Suprapubic skin (tissue), 4 donors: ENCODE results near the gene CFAP74. TPM values are rescaled to one million over a fixed set of nuclear protein-coding genes. Genes with fewer than 3 reads are reported as not detected.

Experiments
- DNase-seq, 2 donors: peaks; one replicate each; pipeline ENCODE4 v3.0.0-alpha.2; 2019; ENCODE audit warnings: low spot score in 2 of 2
- H3K27ac ChIP-seq: fragments of 200-600 bp; sonication (generic); one replicate; pipeline ENCODE4 v1.5.1; 2019
- H3K27me3 ChIP-seq: fragments of 200-600 bp; sonication (generic); one replicate; pipeline ENCODE4 v1.5.1; 2019
- H3K36me3 ChIP-seq: fragments of 200-600 bp; sonication (generic); one replicate; pipeline ENCODE4 v1.5.1; 2019
- H3K4me1 ChIP-seq: fragments of 200-600 bp; sonication (generic); one replicate; pipeline ENCODE4 v1.5.1; 2019
- H3K4me3 ChIP-seq: fragments of 200-600 bp; sonication (generic); one replicate; pipeline ENCODE4 v1.5.1; 2019; ENCODE audit warnings: mild to moderate bottlenecking
- H3K9me3 ChIP-seq: fragments of 200-600 bp; sonication (generic); one replicate; pipeline ENCODE4 v1.5.1; 2019
- EP300 ChIP-seq: sonication (generic); formaldehyde crosslinking; IDR thresholded peaks from one replicate; pipeline ENCODE4 v1.6.1; 2017; ENCODE audit warnings: antibody characterized with exemption
- POLR2A ChIP-seq, 2 donors: fragments of 450-650 bp; IDR thresholded peaks; one replicate each; pipeline ENCODE4 v1.6.1; 2017; ENCODE audit warnings: antibody characterized with exemption in 2 of 2, mild to moderate bottlenecking in 2 of 2, moderate library complexity in 2 of 2
- POLR2AphosphoS5 ChIP-seq, 3 donors: sonication (generic); formaldehyde crosslinking; IDR thresholded peaks; one replicate each; pipeline ENCODE4 v1.6.1; 2017; ENCODE audit warnings: antibody characterized with exemption in 3 of 3
- WGBS: methylation state at CpG from one replicate; pipeline ENCODE4 v1.1.5; 2018; 5-methylcytosine and 5-hydroxymethylcytosine counted together
- total RNA-seq, 4 donors: library from RNA; depleted of rRNA; stranded (reverse); fragments of >200 nt; gene quantifications; one replicate each; pipeline ENCODE4 v1.1.0, GENCODE V29; 2016
- TF ChIP-seq, protein P1 (sequence below), 2 donors: fragments of 200-600 bp in 1 of 2; fragments of 450-650 bp in 1 of 2; sonication (generic) in 1 of 2; IDR thresholded peaks; one replicate each; pipeline ENCODE4 v1.5.1; 2016 to 2019; ENCODE audit warnings: antibody characterized with exemption in 2 of 2, mild to moderate bottlenecking in 1 of 2, moderate library complexity in 1 of 2

The CFAP74 gene
- total RNA-seq, 4 donors from 2014 or later = not detected

DNA sequence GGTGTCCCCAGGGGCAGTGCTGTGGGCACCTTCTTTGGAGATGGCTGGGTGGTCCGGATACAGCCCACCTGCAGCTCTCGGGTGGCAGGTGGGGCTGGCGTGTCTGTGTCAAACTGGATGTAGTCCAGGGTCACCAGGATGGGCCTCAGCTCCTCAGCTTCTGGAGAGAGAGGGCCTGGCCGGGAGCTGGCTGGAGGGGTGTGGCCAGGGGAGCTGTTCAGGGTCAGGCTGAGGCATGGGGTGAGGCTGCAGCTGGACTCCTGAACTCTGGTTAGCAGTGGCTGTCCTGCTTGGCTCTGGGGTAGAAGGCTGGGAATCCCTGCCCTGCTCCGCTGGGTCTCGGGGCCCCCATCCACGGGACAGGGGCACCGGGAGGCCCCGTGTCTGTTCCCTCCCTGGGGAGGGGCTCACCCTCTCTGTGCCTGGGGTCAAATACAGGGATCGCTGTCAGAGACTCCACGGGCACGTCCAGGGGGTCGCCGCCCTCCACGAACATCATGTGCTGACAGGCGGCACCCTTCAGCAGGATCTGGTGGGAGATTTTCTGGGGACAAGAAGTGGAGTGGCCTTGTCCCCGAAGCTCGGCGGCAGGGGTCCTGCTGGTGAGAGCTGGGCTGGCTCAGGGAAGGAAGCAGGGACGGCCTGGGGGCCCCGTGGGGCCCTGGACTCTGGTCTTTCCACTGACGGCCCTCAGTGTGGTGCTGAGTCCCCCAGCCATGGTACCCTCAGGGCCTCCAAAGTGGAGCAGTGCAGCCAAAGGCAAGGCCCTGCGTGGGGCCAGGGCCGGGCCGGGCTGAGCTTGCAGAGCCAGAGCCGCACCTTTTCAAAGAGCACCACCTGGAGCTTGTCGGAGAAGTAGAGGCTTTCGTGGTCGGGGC, 80.4 kb downstream of the CFAP74 start:
- Histone ChIP-seq H3K4me3 (no peak overlapping the region), H3K36me3 (no peaks in the 10 kb centered on the region), H3K9me3 (no peaks in the 10 kb centered on the region), H3K27ac (no peak overlapping the region), H3K4me1 (peaks cover 22% of the 10 kb centered on the region), H3K27me3 (no peaks in the 10 kb centered on the region)
- WGBS = 40% methylated on average over 4 of the region's 29 CpGs
- peak in 1 of 2 donors; percentile 65 for DNase-seq
- no peak for TF ChIP-seq POLR2A (IDR thresholded peaks at IDR 0.05)
- TF ChIP-seq EP300 = no peak
- TF ChIP-seq, protein P1, sequence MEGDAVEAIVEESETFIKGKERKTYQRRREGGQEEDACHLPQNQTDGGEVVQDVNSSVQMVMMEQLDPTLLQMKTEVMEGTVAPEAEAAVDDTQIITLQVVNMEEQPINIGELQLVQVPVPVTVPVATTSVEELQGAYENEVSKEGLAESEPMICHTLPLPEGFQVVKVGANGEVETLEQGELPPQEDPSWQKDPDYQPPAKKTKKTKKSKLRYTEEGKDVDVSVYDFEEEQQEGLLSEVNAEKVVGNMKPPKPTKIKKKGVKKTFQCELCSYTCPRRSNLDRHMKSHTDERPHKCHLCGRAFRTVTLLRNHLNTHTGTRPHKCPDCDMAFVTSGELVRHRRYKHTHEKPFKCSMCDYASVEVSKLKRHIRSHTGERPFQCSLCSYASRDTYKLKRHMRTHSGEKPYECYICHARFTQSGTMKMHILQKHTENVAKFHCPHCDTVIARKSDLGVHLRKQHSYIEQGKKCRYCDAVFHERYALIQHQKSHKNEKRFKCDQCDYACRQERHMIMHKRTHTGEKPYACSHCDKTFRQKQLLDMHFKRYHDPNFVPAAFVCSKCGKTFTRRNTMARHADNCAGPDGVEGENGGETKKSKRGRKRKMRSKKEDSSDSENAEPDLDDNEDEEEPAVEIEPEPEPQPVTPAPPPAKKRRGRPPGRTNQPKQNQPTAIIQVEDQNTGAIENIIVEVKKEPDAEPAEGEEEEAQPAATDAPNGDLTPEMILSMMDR (IDR thresholded peaks at IDR 0.05) = no peak

DNA sequence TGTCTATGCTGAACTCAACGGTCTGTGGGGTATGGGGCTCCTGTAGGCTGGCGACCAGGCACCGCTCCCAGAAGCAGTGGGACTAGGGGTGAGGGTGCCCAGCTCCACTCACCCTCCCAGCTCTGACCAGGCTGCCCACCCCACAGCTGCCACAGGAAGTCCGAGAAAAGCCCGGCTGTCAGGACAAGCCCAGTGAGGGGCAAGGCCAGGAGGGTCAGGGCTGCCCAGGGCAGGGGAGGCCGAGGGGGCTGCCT, 81.0 kb downstream of the CFAP74 start:
- Histone ChIP-seq H3K4me1 (peaks cover 26% of the 10 kb centered on the region), H3K36me3 (no peaks in the 10 kb centered on the region), H3K27ac (no peak overlapping the region), H3K27me3 (no peaks in the 10 kb centered on the region), H3K4me3 (no peak overlapping the region), H3K9me3 (no peaks in the 10 kb centered on the region)
- TF ChIP-seq POLR2AphosphoS5 (IDR thresholded peaks at IDR 0.05) (no peak), EP300 (no peak), POLR2A (IDR thresholded peaks at IDR 0.05) (no peak)
- TF ChIP-seq, protein P1 (IDR thresholded peaks at IDR 0.05) = no peak
- DNase-seq = no peak
- 100% methylated on average over 1 of the region's 6 CpGs for WGBS

DNA sequence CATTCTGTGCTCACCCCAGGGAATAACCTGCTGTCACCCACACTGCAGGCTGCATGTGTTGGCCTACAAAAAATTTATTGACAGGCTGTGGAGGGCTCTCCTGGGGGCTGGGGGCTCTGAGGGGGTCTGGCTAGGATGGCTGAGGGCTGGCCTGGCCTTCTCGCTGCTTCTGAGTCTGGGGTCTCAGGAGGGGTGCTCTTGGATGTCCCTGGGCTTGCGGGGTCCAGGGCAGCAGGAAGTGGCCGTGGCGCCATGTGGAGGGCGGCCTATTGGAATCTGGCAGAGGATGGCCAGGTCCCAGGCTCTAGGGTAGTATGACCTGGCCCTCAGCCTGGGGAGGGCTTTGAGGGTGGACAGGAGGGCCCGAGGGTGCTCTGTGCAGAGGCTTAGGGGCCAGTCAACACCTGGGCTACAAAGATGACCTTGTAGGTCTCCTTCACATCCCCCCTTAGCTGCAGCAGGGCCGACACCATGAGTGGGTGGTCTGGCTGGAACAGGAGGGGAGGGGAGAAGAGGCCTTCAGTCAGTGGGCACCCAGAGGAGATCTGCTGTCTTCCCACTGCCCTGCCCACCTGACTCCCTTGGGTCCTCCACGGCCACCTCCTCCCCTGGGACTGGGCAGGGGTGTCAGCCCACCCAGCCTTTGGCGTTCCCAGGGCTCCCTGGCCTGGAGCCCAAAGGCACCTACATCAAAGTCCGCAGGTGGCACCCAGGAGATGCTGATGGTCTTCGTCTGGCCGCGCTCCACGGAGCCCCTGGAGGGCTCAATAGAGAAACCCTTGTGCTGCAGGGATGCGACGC, 81.5 kb downstream of the CFAP74 start:
- Histone ChIP-seq H3K4me1 (peaks cover 26% of the 10 kb centered on the region), H3K27me3 (no peaks in the 10 kb centered on the region), H3K9me3 (no peaks in the 10 kb centered on the region), H3K27ac (no peak overlapping the region), H3K4me3 (no peak overlapping the region), H3K36me3 (no peaks in the 10 kb centered on the region)
- DNase-seq = peak in 1 of 2 donors; percentile 59
- TF ChIP-seq EP300 (no peak), POLR2AphosphoS5 (IDR thresholded peaks at IDR 0.05) (no peak), POLR2A (IDR thresholded peaks at IDR 0.05) (no peak)
- TF ChIP-seq, protein P1 (IDR thresholded peaks at IDR 0.05) = no peak
- 100% methylated on average over 1 of the region's 16 CpGs for WGBS

- H3K9me3 ChIP-seq = no peaks in the 10 kb centered on the region
- TF ChIP-seq, protein P1 (IDR thresholded peaks at IDR 0.05) = no peak
- no peak for TF ChIP-seq POLR2AphosphoS5 (IDR thresholded peaks at IDR 0.05)
- TF ChIP-seq POLR2A (IDR thresholded peaks at IDR 0.05) = no peak
- no peak for TF ChIP-seq EP300
- WGBS = 90% methylated on average over 2 of the region's 6 CpGs
- no peaks in the 10 kb centered on the region for H3K36me3 ChIP-seq
- peaks cover 26% of the 10 kb centered on the region for H3K4me1 ChIP-seq
- peak; percentile 67 to 77 for DNase-seq
- H3K27me3 ChIP-seq = no peaks in the 10 kb centered on the region
- H3K4me3 ChIP-seq = no peak overlapping the region
- no peak overlapping the region for H3K27ac ChIP-seq
These were observed 82.1 kb downstream of the CFAP74 start for GRCh38 chr1:1921459-1921862.
